ENCODE results near the gene PPP2R5A. TPM values are rescaled to one million over a fixed set of nuclear protein-coding genes. Genes with fewer than 3 reads are reported as not detected.

PPP2R5A gene
- total and polyA plus RNA-seq, 2 of the 13 experiments (the other 11 are each of a cell fraction or from before 2014, with no cell fraction given), result 22.0 to 31.4 TPM

GRCh38 chr1:212256369-212256768 lies 28.8 kb upstream of the PPP2R5A start:
- ChIA-PET POLR2A (interaction anchor here (0.9 to 4.7 kb wide), 10 partner anchors 9 to 35 kb away, joined by 4 to 72 read pairs (median 12); partner anchors contain the start of gene PPP2R5A), CTCF (ENCODE audit: low intra/inter-chr PET ratio, low total read pairs) (no interaction called here)
- TF ChIP-seq PRDM4 (CRISPR knock-in tag; IDR thresholded peaks at IDR 0.05; ENCODE audit: borderline replicate concordance) (no peak), ZNF75D (CRISPR knock-in tag; IDR thresholded peaks at IDR 0.05; ENCODE audit: borderline replicate concordance) (no peak), TEAD2 (CRISPR knock-in tag; IDR thresholded peaks at IDR 0.05) (no peak), ADNP (CRISPR knock-in tag; IDR thresholded peaks at IDR 0.05) (no peak), ZNF691 (CRISPR knock-in tag; IDR thresholded peaks at IDR 0.05; ENCODE audit: borderline replicate concordance, low read depth) (no peak), PBX3 (CRISPR knock-in tag; IDR thresholded peaks at IDR 0.05; ENCODE audit: borderline replicate concordance) (no peak), ELK4 (CRISPR knock-in tag; IDR thresholded peaks at IDR 0.05; ENCODE audit: borderline replicate concordance) (no peak), POLR2AphosphoS5 (IDR thresholded peaks at IDR 0.05; ENCODE audit: low read depth, low read length) (no peak), AKNA (CRISPR knock-in tag; IDR thresholded peaks at IDR 0.05; ENCODE audit: borderline replicate concordance) (no peak)

More at GRCh38 chr1:212256369-212256768, 28.8 kb upstream of the PPP2R5A start:
- Histone ChIP-seq H2AFZ (ENCODE audit: low read length) (no peak overlapping the region), H3K4me1 (ENCODE audit: insufficient read depth, low read length) (peaks cover 88% of the 10 kb centered on the region), H3K36me3 (replicated peaks in 1 of 2; ENCODE audit: control insufficient read depth in 1 of 2, insufficient read depth in 2 of 2, low read length in 2 of 2) (no peaks in the 10 kb centered on the region), H3K9me3 (ENCODE audit: low read length) (no peaks in the 10 kb centered on the region), H3K27ac (ENCODE audit: extremely low read length, insufficient read depth, low read length) (peak overlapping the region; percentile 82), H3K9ac (ENCODE audit: insufficient read depth, low read depth, low read length) (peak overlapping the region; percentile 68), H3K4me2 (ENCODE audit: low read depth, low read length) (peak overlapping the region; percentile 70), H4K20me1 (ENCODE audit: insufficient read depth, low read length) (no peaks in the 10 kb centered on the region), H3K27me3 (ENCODE audit: control insufficient read depth in 1 of 2, insufficient read depth in 2 of 2, low read length in 2 of 2) (no peaks in the 10 kb centered on the region), H3K4me3 (replicated peaks in 1 of 3; ENCODE audit: insufficient read depth in 1 of 3, low read depth in 2 of 3, low read length in 3 of 3) (peak overlapping the region in 2 of 3 experiments; percentile 20 to 59; a peak in 3 of 6 replicates), H3K79me2 (ENCODE audit: insufficient read depth, low read length) (no peaks in the 10 kb centered on the region)
- ATAC-seq (no peak), DNase-seq (ENCODE audit: low spot score) (no peak), FAIRE-seq (no peak)
- in situ Hi-C loops (cut with HindIII; ENCODE audit: extremely low pct_ligation_motif_present, low pct_unique_long_range_greater_than_20kb), result no loop called here
- 40% methylated on average over 1 of the region's 1 CpG for WGBS (ENCODE audit: low lambda C conversion rate)
- intact Hi-C loops (cut with micrococcal nuclease; ENCODE audit: unreplicated experiment), result loop anchor here (1.0 kb wide), 1 partner anchor 29 kb away; the partner anchor contains the start of gene PPP2R5A
- BruUV-seq (replicated peaks), result no TSS peak

Measured in HepG2 (cell line).